GM12891 (cell line): ENCODE data around the gene BIVM.

Source experiments
- PAX5 ChIP-seq: IDR thresholded peaks from 2 replicates; pipeline ENCODE4 v1.6.1; 2011; ENCODE audit warnings: low read length, moderate library complexity, mild to moderate bottlenecking; ENCODE audit not compliant: insufficient read depth, severe bottlenecking
- POLR2A ChIP-seq: IDR thresholded peaks from 2 replicates; pipeline ENCODE4 v1.6.1; 2011; ENCODE audit warnings: low read depth, low read length, control low read depth
- POLR2AphosphoS5 ChIP-seq: IDR thresholded peaks from 2 replicates; pipeline ENCODE4 v1.6.1; 2011; ENCODE audit warnings: low read depth, low read length, control low read depth
- POU2F2 ChIP-seq: IDR thresholded peaks from 2 replicates; pipeline ENCODE4 v1.6.1; 2011; ENCODE audit warnings: low read depth, mild to moderate bottlenecking, control low read depth, low read length, moderate library complexity
- TAF1 ChIP-seq: IDR thresholded peaks from 2 replicates; pipeline ENCODE4 v1.6.1; 2011; ENCODE audit warnings: low read depth, low read length, control low read depth

DNA sequence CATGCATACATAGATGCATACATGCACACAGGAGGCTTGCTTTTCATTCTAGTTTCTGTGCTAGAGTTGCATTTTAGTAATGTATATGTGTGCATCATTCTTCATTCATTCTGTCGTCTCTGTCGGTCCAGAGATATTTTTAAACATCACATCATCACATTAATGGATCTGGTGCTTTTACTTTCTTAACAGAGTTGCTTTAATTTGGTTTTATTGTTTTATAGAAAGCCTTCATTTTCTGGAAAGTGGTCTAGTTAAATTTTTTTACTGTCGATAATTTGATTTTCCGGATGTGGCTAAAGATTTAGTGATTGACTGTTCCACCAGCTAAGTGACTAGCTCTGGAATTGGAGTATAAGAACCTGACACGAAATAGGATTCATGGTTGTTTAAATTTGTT is 16.9 kb downstream of the BIVM start:
- TF ChIP-seq POLR2AphosphoS5 (no peak), POLR2A (no peak), POU2F2 (no peak), TAF1 (no peak), PAX5 (no peak)
